HG03139 (cell line): ENCODE results near the gene SLC39A5.
"Not testable (repeated sequence)": the region's sequence is repeated elsewhere in the genome, so short reads cannot be mapped to it uniquely, and the experiment has no call there.

Experiments used
- ATAC-seq: cut with Tn5 transposase; IDR thresholded peaks from one replicate; pipeline ENCODE4 v1.9.1; 2021; ENCODE audit not compliant: unreplicated experiment

The SLC39A5 gene, protein sequence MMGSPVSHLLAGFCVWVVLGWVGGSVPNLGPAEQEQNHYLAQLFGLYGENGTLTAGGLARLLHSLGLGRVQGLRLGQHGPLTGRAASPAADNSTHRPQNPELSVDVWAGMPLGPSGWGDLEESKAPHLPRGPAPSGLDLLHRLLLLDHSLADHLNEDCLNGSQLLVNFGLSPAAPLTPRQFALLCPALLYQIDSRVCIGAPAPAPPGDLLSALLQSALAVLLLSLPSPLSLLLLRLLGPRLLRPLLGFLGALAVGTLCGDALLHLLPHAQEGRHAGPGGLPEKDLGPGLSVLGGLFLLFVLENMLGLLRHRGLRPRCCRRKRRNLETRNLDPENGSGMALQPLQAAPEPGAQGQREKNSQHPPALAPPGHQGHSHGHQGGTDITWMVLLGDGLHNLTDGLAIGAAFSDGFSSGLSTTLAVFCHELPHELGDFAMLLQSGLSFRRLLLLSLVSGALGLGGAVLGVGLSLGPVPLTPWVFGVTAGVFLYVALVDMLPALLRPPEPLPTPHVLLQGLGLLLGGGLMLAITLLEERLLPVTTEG

GRCh38 chr12:56229916-56230431 is at the start of gene SLC39A5:
Gene SLC39A5, plus strand, starts transcription at chr12:56230051. Its CDS starts 1,224 bp downstream, at chr12:56231275.
- ATAC-seq, result no peak

- no peak for ATAC-seq
These were observed 42.9 kb upstream of the SLC39A5 start for GRCh38 chr12:56186957-56187356.

- no peak for ATAC-seq
These were observed 41.6 kb upstream of the SLC39A5 start for GRCh38 chr12:56188131-56188777.

- no peak for ATAC-seq
These were observed 41.1 kb upstream of the SLC39A5 start for GRCh38 chr12:56188778-56189098.

DNA sequence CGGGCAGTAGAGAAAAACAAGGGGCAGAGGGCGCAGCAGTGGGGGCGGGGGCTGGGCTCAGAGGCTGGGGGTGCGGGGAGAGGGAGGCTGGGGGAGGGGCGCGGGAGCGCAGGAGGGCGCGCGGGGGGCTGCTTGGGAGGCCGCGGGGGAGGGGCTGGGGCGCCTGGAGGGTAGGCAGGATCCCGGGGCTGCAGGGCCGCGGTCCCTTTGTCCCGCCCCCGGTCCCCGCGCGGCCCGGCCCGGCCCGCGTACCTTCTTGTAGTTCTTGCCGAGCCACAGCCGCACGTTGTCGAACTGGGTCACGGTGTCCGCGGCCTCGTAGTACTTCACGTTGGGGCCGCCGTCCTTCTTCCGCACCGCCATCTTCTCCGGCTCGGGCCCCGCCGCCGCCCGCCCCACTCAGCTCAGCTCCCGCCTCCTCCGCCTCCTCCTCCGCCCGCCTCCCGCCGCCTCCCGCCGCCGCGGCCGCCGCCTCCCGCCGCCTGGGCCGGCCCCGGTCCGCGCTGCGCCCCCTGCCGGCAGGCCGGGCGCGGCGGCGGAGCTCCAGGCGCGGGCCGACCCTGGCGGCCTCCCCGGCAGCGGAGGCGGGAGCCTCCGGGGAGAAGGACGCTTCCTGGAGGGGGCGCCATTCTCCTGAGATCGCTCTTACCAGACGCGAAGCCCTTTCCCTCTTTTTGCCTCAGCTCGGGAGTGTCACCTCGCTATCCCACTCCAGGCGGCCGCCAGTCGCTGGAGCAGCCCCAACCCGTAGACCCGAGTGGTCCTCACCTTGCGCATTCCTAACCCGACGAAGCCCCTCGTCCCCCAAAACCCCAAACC is 40.5 kb upstream of the SLC39A5 start, which contains the start of gene SMARCC2:
SMARCC2 (minus strand) TSS at position 385 of the 819 bp plus-strand sequence; CDS start at position 363, 22 bp downstream.
- peak; percentile 69 for ATAC-seq

DNA sequence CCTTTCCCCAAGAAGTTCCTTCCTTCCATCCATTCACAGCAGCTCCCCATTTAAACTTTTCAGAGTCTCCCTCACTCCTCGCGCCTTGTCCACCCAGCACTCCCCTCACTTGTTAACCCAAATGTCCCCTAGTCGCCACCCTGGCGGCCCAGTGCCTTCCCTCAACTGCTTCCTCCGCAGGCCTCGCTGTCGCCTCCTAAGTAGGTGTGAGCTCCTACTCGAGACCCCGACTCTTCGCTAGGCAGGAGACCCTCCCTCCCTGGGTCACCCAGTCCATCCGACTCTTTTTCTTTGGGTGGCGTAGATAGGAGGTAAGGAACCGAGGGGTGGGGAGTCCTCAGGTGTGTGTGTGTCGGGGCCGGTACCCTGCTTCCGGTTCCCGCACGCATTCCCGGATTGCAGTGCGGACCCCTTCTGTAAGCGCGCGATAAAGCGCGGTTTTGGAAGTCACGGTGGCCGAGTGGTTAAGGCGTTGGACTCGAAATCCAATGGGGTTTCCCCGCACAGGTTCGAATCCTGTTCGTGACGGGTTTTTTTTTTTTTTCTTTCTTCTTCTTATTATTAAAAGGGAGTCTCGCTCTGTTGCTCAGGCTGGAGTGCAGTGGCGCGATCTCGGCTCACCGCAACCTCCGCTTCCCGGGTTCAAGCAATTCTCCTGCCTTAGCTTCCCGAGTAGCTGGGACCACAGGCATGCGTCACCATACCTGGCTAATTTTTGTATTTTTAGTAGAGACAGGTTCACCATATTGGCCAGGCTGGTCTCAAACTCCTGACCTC is 39.7 kb upstream of the SLC39A5 start:
- no peak for ATAC-seq

GRCh38 chr12:56190695-56191155 is 39.1 kb upstream of the SLC39A5 start:
- no peak for ATAC-seq

GRCh38 chr12:56192582-56192981 is 37.3 kb upstream of the SLC39A5 start:
- ATAC-seq, result no peak

GRCh38 chr12:56193025-56193578 is 36.7 kb upstream of the SLC39A5 start:
- no peak for ATAC-seq

DNA sequence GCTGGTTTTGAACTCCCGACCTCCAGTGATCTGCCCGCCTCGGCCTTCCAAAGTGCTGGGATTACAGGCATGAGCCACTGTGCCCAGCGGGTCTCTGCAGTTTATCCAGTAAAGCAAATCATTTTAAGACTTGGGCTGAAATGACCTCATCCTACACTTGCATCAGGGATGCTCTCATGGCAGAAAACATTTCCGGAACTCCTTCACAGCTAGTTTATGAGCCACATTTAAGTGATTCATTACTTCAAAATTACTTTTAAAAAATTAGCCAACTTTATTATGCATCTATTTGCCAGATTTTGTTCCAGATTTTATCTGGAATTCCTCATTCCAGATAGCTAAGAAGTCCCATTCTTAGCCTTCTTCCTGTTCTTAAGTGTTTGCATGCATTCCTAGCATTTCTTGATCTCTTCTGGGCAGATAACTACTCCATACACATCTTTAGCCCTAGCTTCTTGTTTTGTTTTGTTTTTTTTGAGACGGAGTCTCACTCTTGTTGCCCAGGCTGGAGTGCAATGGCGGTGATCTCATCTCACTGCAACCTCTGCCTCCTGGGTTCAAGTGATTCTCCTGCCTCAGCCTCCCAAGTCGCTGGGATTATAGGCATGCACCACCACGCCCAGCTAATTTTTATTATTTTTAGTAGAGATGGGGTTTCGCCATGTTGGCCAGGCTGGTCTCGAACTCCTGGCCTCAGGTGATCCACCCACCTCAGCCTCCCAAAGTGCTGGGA is 32.9 kb upstream of the SLC39A5 start:
- ATAC-seq, result not testable (repeated sequence)

DNA sequence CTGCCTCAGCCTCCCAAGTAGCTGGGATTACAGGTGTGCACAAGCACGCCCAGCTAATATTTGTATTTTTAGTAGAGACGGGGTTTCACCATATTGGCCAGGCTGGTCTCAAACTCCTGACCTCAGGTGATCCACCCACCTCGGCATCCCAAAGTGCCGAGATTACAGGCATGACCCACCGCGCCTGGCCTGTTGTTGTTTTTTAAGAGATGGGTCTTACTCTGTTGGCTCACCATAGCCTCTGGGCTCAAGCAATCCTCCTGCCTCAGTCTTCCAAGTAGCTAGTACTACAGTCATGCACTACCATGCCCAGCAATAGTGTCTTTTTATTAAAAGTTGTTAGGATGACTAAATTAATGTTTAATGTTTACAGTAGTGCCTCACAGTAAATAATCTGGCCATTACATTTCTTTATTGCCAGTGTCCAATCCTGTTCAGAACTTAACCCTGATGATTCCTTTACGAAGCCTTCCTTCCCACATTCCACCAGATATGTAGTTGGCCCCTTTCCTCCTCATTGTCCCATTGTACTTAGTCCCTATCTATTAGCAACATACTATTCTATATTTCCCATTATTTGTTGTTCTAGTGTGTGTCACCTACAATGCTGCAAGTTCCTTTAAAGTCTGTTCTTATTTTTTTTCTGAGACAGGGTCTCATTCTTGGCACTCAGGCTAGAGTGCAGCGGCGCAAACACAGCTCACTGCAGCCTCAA is 31.8 kb upstream of the SLC39A5 start:
- ATAC-seq, result no peak

- ATAC-seq, result no peak
These were observed 31.0 kb upstream of the SLC39A5 start for GRCh38 chr12:56198836-56199235.

GRCh38 chr12:56202366-56202765 is 27.5 kb upstream of the SLC39A5 start:
- ATAC-seq, result no peak

GRCh38 chr12:56202838-56203237 is 27.0 kb upstream of the SLC39A5 start:
- no peak for ATAC-seq

- no peak for ATAC-seq
These were observed 25.6 kb upstream of the SLC39A5 start for GRCh38 chr12:56204275-56204674.

- no peak for ATAC-seq
These were observed 24.4 kb upstream of the SLC39A5 start for GRCh38 chr12:56205445-56205844.

DNA sequence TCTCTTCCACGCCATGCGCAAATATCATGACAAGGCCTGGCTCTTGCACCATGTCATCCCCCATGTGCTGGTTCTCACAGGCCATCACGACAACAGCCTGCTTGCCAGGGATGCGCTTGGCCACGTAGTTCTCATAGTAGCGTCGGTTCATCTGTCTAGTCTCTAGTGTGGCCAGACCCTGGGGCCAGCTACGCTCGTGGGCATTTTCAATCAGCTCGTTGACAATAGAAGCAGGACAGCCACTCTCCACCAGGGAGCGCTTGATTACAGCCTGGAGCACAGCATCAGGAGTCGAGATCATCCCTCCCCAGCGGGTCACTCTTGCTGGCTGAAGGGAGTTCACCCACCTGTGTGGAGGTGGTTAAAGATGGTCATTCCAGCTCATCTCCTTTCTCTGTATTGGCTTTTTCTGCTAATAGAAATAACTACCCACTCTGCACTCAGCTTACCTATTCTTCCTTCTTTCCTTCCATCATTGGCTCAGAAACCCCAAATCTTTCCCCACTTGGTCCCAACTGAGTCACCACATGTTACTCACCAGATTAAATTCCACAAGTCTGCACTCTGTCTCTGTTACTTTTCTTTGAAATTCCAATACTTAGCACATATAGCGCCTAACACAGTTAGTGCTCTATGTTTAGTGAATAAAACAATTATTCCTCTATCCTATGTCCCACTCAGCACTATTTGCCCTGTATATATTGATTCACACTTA is 23.2 kb upstream of the SLC39A5 start:
- no peak for ATAC-seq

DNA sequence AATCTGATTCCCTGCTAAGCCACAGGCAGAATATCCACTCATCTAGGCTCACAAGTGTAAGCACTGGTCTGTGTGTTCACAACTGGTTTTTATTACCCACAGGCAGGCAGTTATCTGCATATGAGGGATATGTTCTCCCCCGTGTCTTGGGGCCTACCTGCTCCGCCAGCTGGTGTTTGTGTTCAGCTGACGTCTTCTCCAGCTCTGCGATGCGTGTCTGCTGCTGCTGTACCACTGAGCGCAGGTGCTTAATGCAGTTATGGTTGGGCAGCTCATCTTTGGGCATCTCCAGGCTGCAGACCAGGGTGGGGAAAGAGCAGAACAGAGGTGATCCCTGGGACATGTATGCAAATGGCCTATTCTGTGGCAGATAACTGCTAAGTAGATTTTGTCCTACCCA is 21.8 kb upstream of the SLC39A5 start:
- ATAC-seq, result no peak
